NCI-H345 treated with DMSO at 0.1 percent for 48 hours (cell line): ENCODE data around the gene POMGNT2.
"Not testable (repeated sequence)": the region's sequence is repeated elsewhere in the genome, so short reads cannot be mapped to it uniquely, and the experiment has no call there.

Source experiments
- DNase-seq: peaks from one replicate; lab custom pipeline; 2025; ENCODE audit not compliant: unreplicated experiment; lab: John Stamatoyannopoulos, UW

POMGNT2 gene

GRCh38 chr3:43077261-43077660, 28.6 kb downstream of the POMGNT2 start:
- no peak for DNase-seq

- DNase-seq = no peak
These were observed 29.0 kb downstream of the POMGNT2 start for GRCh38 chr3:43076857-43077256.

DNA sequence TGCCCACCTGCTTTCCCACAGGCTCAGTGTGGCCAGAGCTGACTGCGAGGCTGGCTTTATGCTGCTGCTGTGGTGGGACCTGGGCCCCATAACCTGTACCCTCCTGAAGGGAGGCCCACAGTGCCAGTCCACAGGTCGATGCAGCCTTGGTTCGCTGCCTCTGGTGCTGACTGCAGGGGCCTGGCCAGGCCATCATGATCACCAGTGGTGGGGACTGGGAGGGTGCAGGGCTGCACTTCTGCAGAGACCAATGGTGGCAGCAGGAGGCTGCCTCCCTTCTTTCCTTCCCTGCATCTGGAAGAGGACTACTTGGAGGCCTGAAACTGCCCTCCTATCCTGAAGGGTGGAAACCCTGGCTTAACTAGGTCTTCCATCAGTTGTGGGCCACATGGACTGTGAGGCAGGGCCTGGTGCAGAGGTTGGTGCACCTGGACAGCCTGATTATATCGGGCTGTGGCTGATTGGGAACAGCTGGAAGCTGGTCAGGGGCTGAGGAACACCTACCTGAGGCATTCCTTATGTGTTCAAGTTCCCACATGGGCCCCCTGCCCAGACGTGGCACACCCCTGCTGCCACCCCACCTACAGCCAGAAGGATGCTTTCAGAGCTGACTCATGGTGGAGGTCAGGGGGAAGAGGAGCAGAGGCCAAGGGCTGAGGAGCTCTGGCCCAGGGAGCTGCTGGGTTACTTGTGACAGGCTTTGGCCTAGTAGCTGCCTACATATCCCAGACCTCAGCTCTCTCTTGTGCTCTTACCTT, 29.8 kb downstream of the POMGNT2 start:
- DNase-seq = no peak

GRCh38 chr3:43074901-43075689, 30.8 kb downstream of the POMGNT2 start:
- no peak for DNase-seq

GRCh38 chr3:43074482-43074881, 31.4 kb downstream of the POMGNT2 start:
- DNase-seq = no peak

DNA sequence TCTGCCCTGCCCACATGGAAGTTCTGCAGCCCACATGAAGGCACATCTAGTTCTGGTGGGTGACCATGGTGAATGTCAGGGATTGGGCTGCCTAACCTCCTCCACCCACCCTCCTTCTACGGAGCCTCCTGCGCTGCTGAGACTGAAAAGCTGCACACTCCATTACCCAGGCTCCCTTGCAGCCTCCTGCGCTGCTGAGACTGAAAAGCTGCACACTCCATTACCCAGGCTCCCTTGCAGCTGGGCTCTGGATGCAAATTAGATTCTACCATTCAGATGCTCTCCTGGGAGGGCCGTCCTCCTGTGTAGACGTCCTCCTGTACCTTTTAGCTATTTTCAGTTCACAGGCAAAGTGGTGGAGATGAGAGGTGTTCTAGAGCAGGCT, 32.1 kb downstream of the POMGNT2 start:
- no peak for DNase-seq

GRCh38 chr3:43073116-43073835, 32.6 kb downstream of the POMGNT2 start:
- no peak for DNase-seq

- no peak for DNase-seq
These were observed 33.5 kb downstream of the POMGNT2 start for GRCh38 chr3:43072361-43072760.

- no peak for DNase-seq
These were observed 34.5 kb downstream of the POMGNT2 start for GRCh38 chr3:43071313-43071893.

DNA sequence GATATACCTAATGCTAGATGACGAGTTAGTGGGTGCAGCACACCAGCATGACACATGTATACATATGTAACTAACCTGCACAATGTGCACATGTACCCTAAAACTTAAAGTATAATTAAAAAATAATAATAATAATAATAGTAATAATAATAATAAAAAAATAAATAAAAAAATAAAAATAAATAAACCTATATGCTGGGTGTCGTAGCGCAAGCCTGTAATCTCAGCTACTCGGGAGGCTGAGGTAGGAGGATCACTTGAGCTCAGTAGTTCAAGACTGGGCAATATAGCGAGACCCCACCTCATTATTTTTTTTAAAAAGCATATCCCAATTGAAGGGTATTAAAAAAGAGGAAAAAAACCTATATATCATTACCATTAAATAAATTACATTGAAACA, 35.2 kb downstream of the POMGNT2 start:
- not testable (repeated sequence) for DNase-seq

DNA sequence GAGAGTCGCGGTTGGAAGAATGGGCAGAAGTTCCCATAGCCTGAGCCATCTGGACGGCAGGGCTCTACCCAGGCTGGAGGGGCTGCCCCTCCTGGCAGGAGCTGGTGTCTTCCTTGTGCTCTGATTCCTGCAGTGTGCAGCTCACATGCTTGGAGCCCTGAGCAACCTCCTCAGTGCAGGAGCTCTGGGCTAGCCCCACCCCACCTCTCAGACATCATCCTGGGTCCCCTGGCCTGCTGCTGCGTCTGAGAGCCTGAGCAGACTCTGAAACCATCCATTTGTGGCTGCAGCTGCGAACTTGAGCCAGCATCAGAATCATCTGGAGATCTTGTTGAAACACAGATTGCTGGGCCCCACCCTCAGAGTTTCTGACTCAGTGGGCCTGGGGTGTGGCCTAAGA, 42.8 kb downstream of the POMGNT2 start:
- DNase-seq = no peak

- no peak for DNase-seq
These were observed 43.3 kb downstream of the POMGNT2 start for GRCh38 chr3:43062564-43063040.

- DNase-seq = no peak
These were observed 43.8 kb downstream of the POMGNT2 start for GRCh38 chr3:43062040-43062563.

- DNase-seq = peak; percentile 1
These were observed 44.6 kb downstream of the POMGNT2 start for GRCh38 chr3:43061101-43061895.

- no peak for DNase-seq
These were observed 46.4 kb downstream of the POMGNT2 start for GRCh38 chr3:43059456-43059855.

DNA sequence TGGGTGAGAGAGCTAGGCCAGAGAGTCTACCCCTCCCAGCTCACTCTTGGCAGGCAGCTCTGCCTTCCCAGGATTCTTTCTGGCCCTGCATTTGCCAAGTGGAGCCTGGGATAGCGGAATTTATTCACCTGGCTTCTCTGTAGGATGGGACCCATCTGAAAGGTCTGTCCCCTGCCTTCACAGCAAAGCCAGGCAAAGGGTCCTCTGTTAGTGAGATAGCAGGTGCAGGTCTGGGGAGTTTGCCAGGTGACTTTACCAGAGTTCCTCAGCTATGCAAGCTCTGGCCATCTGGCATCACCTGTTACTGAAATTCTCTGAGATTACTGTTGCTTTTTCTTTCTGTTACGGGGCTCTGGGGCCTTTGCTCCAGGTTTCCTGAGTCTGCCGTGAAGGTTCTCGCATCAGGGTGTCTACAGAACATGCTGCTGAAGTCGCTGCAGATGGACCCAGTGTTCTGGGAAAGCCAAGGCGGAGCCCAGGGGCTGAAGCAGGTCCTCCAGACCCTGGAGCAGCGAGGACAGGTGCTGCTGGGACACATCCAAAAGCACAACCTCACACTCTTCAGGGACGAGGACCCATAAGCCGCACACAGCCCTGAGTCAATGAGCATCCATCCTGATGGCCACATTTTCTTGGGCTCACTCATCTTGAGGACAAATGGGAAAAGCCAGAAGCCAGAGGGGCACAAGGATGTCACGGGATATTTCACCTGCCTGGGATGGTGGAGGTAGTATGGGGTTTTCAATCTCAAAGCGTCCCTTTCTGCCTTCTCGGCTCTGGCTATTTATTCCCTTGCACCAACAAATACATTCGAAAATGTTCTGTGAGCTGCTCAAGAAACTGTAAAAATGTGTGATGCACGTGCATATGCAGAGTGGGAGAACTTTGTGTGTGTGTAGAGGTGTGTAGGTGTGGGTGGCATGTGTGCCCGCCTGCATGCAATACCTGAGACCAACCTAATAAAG, 49.8 kb downstream of the POMGNT2 start:
- no peak for DNase-seq

DNA sequence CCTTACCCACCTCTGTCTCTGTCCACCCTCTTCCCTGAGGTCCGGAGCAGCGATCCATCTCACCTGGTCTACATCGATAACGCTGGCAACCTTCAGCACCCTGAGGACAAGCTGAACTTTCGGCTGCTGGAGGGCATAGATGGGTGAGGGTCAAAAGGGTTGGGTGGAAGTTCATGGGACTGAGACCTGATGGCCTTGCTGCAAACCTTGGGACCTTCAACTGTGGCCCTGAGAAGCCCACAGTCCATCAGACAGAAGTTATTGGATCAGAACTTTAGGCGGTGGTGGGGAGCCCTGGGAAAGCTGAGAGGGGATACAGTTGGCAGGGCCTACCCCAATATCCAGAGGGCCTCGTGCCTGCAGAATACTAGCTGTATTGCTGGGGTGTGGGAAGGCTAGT, 50.5 kb downstream of the POMGNT2 start:
- DNase-seq = no peak

DNA sequence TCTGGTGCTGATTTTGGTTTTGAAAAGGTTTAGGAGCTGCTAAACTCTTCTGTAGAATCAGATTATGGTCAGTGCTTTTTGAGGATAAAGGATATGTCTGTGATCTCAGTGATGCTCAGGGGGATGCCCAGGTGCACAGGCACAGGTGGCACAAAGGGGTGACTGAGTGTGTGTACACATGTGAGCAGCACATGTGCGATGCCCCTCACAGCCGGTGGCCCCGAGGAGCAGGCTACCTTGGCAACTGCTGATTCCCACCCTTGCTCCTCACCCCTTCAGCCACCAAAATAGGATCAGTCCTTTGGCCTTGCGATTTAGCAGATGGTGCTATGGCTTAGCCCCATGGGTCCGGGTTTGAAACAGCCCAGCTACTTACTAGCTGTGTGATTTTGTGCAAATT, 51.1 kb downstream of the POMGNT2 start:
- no peak for DNase-seq

- DNase-seq = no peak
These were observed 52.6 kb downstream of the POMGNT2 start for GRCh38 chr3:43053291-43053690.
